ENCODE measurements around the gene ADAMTS9. TPM values are rescaled to one million over a fixed set of nuclear protein-coding genes. Genes with fewer than 3 reads are reported as not detected.

ADAMTS9 gene
- total RNA-seq, 1 experiment from 2014 or later, result 0.46 TPM

DNA sequence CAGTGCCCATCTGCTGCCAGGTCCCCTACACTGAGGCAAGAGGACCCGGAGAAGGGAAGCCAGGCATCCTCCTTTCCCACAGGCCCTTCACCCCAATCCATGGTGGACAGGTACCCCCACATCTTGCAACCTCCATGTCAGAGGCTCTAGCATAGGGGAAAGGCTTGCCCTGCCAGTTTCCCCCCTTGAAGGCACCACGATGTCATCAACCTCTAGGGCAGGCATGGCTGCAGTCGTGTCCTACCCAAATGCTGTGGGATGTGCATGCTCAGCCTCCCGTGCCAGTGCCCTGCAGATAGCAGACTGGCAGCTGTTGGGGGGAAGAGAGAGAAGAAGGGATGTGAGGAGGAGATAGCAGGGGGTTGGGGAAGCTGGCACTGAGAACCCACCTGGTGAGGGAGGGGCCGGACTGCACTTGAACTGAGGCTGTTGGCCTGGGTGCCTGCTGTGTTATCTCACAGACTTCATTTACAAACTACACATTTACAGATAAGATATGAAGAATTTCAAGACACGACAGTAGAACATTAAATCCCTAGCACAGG lies 197.5 kb downstream of the ADAMTS9 start:
- Histone ChIP-seq H3K9ac (ENCODE audit: extremely low read depth, insufficient read length, low read length) (no peak overlapping the region), H4K8ac (replicated peaks; ENCODE audit: insufficient read length, low read depth, low read length) (no peak overlapping the region), H3K27ac (ENCODE audit: insufficient read length, low read depth, low read length) (no peak overlapping the region), H3K56ac (ENCODE audit: insufficient read length, low read depth, low read length) (no peak overlapping the region), H3K4me1 (ENCODE audit: insufficient read depth, low read length) (peaks cover 8% of the 10 kb centered on the region; the same call in 1 of the 2 replicates), H3K23ac (ENCODE audit: insufficient read length, low read depth, low read length) (no peak overlapping the region), H3K9me3 (ENCODE audit: control insufficient read depth, low read depth, low read length) (no peaks in the 10 kb centered on the region), H2AFZ (ENCODE audit: low read length) (no peak overlapping the region), H2BK12ac (ENCODE audit: insufficient read length, low read depth, low read length) (no peak overlapping the region), H3K79me1 (ENCODE audit: insufficient read depth, low read depth, low read length, poor library complexity, severe bottlenecking) (no peaks in the 10 kb centered on the region), H2BK15ac (ENCODE audit: low read depth, low read length) (no peak overlapping the region), H2BK5ac (ENCODE audit: insufficient read length, low read length) (no peak overlapping the region), H4K5ac (ENCODE audit: insufficient read length, low read depth, low read length) (no peak overlapping the region), H4K20me1 (ENCODE audit: control insufficient read depth, insufficient read depth, insufficient read length) (no peaks in the 10 kb centered on the region), H3K27me3 (ENCODE audit: insufficient read depth, low read length) (no peaks in the 10 kb centered on the region; the same call in 1 of the 2 replicates), H2BK120ac (ENCODE audit: low read depth, low read length, poor library complexity, severe bottlenecking) (no peak overlapping the region), H3T11ph (ENCODE audit: low read length) (no peak overlapping the region), H2BK20ac (ENCODE audit: low read depth, low read length, poor library complexity, severe bottlenecking) (no peak overlapping the region), H3K4ac (ENCODE audit: low read depth, low read length) (no peak overlapping the region), H3K14ac (ENCODE audit: insufficient read depth, low read length) (no peak overlapping the region; the same call in 1 of the 2 replicates), H2AK5ac (ENCODE audit: insufficient read length, low read length) (no peak overlapping the region), H3K4me2 (ENCODE audit: insufficient read depth, insufficient read length, low read length) (no peak overlapping the region), H3K79me2 (ENCODE audit: insufficient read depth, low read length) (no peaks in the 10 kb centered on the region), H3K18ac (ENCODE audit: insufficient read length, low read depth, low read length) (no peak overlapping the region), H4K91ac (ENCODE audit: insufficient read length, low read depth, low read length) (no peak overlapping the region), H3K23me2 (ENCODE audit: insufficient read length, low read depth, low read length, poor library complexity, severe bottlenecking) (peaks cover 4% of the 10 kb centered on the region)
- WGBS (ENCODE audit: extremely low coverage, insufficient read length, low lambda C conversion rate), result no CpG with 5 or more reads among the region's 6 CpGs
- Mint-ChIP-seq H3K36me3 (ENCODE audit: insufficient read depth in 1 of 3, low read depth in 3 of 3) (no peaks in the 10 kb centered on the region), H3K27me3 (ENCODE audit: low read depth) (peaks cover 22% of the 10 kb centered on the region), H3K9me3 (no peaks in the 10 kb centered on the region), H3K4me3 (no peak overlapping the region), H3K27ac (no peak overlapping the region), H3K4me1 (peaks cover 36 to 47% of the 10 kb centered on the region in 2 experiments)
- TF ChIP-seq CTCF (conservative IDR thresholded peaks at IDR 0.05), result no peak
- no peak for DNase-seq
